ENCODE results near the gene LRCH4.
A peak's percentile ranks its signal among the peaks of the same experiment; 100 is the strongest.

LRCH4 gene

GRCh38 chr7:100583132-100584053, 2.5 kb downstream of the LRCH4 start:
- Histone ChIP-seq H3F3A (ENCODE audit: insufficient read depth) (peaks cover 9% of the 10 kb centered on the region; the same call in 1 of the 2 replicates), H4K20me1 (ENCODE audit: low read depth, low read length) (no peaks in the 10 kb centered on the region), H3K9ac (ENCODE audit: low read length) (peak overlapping the region; percentile 81), H3K27ac (ENCODE audit: low read depth, low read length) (peak overlapping the region; percentile 80), H3K4me2 (ENCODE audit: low read depth, low read length, poor library complexity, severe bottlenecking) (peak overlapping the region; percentile 76), H3K9me3 (ENCODE audit: insufficient read depth, low read length) (no peaks in the 10 kb centered on the region), H3K79me2 (ENCODE audit: insufficient read depth, low read length) (peaks cover 19% of the 10 kb centered on the region), H3K9me2 (replicated peaks; ENCODE audit: insufficient read depth, low read length) (no peaks in the 10 kb centered on the region), H3K36me3 (ENCODE audit: low read length) (no peaks in the 10 kb centered on the region), H3K4me3 (ENCODE audit: insufficient read depth, low read length, poor library complexity, severe bottlenecking) (peak overlapping the region; percentile 41), H2AFZ (ENCODE audit: low read depth, low read length, severe bottlenecking) (peak overlapping the region; percentile 29), H3K27me3 (ENCODE audit: low read length) (no peaks in the 10 kb centered on the region)
- TF ChIP-seq CTCF (IDR thresholded peaks at IDR 0.05; ENCODE audit: insufficient read depth, low read length, poor library complexity, severe bottlenecking) (no peak), EZH2phosphoT487 (conservative IDR thresholded peaks at IDR 0.05; ENCODE audit: low read length) (no peak)

GRCh38 chr7:100582650-100583049, 3.3 kb downstream of the LRCH4 start:
- Histone ChIP-seq H3K79me2 (ENCODE audit: insufficient read depth, low read length) (peaks cover 19% of the 10 kb centered on the region), H2AFZ (ENCODE audit: low read depth, low read length, severe bottlenecking) (no peak overlapping the region), H3K4me3 (ENCODE audit: insufficient read depth, low read length, poor library complexity, severe bottlenecking) (no peak overlapping the region), H3K9me3 (ENCODE audit: insufficient read depth, low read length) (no peaks in the 10 kb centered on the region), H3K27ac (ENCODE audit: low read depth, low read length) (peak overlapping the region; percentile 80; the same call in 1 of the 2 replicates), H3K27me3 (ENCODE audit: low read length) (no peaks in the 10 kb centered on the region), H3F3A (ENCODE audit: insufficient read depth) (peaks cover 9% of the 10 kb centered on the region; the same call in 1 of the 2 replicates), H3K4me2 (ENCODE audit: low read depth, low read length, poor library complexity, severe bottlenecking) (no peak overlapping the region), H3K9ac (ENCODE audit: low read length) (no peak overlapping the region), H3K9me2 (replicated peaks; ENCODE audit: insufficient read depth, low read length) (no peaks in the 10 kb centered on the region), H4K20me1 (ENCODE audit: low read depth, low read length) (no peaks in the 10 kb centered on the region), H3K36me3 (ENCODE audit: low read length) (no peaks in the 10 kb centered on the region)
- TF ChIP-seq EZH2phosphoT487 (conservative IDR thresholded peaks at IDR 0.05; ENCODE audit: low read length) (no peak), CTCF (IDR thresholded peaks at IDR 0.05; ENCODE audit: insufficient read depth, low read length, poor library complexity, severe bottlenecking) (no peak)

- no peak overlapping the region for H2AFZ ChIP-seq (ENCODE audit: low read depth, low read length, severe bottlenecking)
- no peaks in the 10 kb centered on the region for H4K20me1 ChIP-seq (ENCODE audit: low read depth, low read length)
- H3K36me3 ChIP-seq (ENCODE audit: low read length) = no peaks in the 10 kb centered on the region
- H3K4me2 ChIP-seq (ENCODE audit: low read depth, low read length, poor library complexity, severe bottlenecking) = no peak overlapping the region
- TF ChIP-seq EZH2phosphoT487 (conservative IDR thresholded peaks at IDR 0.05; ENCODE audit: low read length) (no peak), CTCF (IDR thresholded peaks at IDR 0.05; ENCODE audit: insufficient read depth, low read length, poor library complexity, severe bottlenecking) (no peak)
- H3K27me3 ChIP-seq (ENCODE audit: low read length) = no peaks in the 10 kb centered on the region
- no peaks in the 10 kb centered on the region for H3K9me3 ChIP-seq (ENCODE audit: insufficient read depth, low read length)
- H3K4me3 ChIP-seq (ENCODE audit: insufficient read depth, low read length, poor library complexity, severe bottlenecking) = no peak overlapping the region
- peaks cover 19% of the 10 kb centered on the region for H3K79me2 ChIP-seq (ENCODE audit: insufficient read depth, low read length)
- H3K9ac ChIP-seq (ENCODE audit: low read length) = no peak overlapping the region
- H3K9me2 ChIP-seq (replicated peaks; ENCODE audit: insufficient read depth, low read length) = no peaks in the 10 kb centered on the region
- peaks cover 9% of the 10 kb centered on the region; the same call in 1 of the 2 replicates for H3F3A ChIP-seq (ENCODE audit: insufficient read depth)
- no peak overlapping the region for H3K27ac ChIP-seq (ENCODE audit: low read depth, low read length)
Measured at GRCh38 chr7:100582041-100582579, 3.8 kb downstream of the LRCH4 start.

Data from SU-DHL-6 (cell line).